ENCODE results near the gene BRME1.

BRME1 gene

DNA sequence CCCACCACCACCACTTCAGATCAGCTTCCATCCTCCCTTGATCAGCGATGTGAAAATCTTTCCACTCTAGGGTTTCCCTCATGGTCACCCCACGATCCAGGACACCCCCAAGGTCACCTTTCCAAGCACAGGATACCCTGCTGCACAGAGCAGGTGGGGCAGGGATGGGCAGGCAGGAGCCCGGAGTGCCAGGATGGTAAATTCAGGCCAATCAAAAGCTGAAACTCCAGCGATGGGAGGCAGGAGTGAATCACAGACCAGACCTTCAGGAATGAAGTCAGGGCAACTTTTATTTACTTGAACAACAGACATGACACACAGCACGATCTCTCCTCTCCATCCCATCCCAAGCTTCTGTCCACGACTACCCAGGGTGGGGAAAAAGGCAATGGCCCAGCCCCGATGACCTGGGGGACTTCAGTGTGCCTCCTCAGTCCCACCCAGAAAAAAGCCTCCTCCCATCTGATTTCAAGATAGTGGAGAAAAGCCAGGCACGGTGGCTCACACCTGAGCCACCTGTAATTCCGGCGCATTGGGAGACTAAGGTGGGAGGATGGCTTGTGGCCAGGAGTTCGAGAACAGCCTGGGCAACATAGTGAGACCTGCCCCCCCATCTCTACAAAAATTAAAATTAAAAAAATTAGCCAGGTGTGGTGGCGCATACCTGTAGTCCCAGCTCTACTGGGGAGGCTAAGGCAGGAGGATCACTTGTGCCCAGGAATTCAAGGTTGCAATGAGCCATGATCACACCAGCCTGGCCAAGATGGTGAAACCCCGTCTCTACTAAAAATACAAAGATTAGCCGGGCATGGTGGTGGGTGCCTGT, 71.5 kb downstream of the BRME1 start:
- no peaks in the 10 kb centered on the region for H3K27me3 Mint-ChIP-seq (ENCODE audit: low read depth)
- H3K9me3 Mint-ChIP-seq, result no peaks in the 10 kb centered on the region
- peaks cover 34% of the 10 kb centered on the region for H3K36me3 Mint-ChIP-seq (ENCODE audit: low read depth)
- no peak for DNase-seq (ENCODE audit: low spot score)
- peak overlapping the region; percentile 87 for H3K27ac Mint-ChIP-seq
- H3K4me3 Mint-ChIP-seq, result peak overlapping the region; percentile 83
- peaks cover 40% of the 10 kb centered on the region for H3K4me1 Mint-ChIP-seq (ENCODE audit: low read depth)

DNA sequence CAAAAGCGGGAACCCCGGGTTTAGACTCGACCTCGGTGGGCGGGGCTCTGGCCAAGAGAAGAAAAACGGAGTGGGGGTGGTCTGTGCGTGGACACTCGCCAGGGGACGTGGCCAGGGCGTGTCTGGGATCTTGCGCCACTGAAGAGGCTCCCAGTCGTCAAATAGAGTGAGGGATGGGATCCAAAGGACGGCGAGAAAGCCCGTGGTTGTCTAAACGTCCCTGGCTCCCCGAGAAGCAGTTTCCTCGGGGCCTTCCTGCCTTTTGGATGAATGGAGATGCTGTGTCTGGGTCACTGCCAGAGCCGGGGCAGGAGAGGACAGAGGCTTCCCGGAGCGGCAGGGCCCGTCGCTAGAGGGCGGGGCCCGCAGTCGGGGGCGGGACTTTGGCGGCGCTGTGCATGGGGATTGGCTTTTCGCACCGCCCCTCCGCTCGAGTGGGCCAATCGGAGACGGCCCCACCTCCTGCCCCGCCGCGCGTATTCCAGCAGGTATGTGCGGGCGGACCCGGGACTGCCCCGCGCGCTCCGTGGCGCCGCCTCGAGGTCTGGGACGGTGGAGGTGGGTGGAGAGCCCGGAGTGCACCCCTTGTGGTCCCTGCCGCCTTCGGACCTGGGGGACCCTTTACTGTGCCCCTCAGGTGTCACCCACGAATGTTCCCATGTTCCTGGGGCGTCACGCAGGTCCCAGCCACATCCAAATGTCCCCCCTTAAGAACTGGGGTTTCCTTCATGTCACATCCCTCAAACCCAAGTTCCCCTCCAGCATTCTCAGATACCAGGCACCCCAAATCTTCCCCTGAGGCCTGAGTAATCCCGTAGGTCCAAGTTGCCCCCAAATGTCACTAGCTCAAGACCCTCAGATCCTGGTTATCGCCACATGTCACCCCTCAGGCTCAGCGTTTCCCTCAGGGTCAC, 72.3 kb downstream of the BRME1 start:
- Mint-ChIP-seq H3K4me3 (peak overlapping the region; percentile 83), H3K27me3 (ENCODE audit: low read depth) (no peaks in the 10 kb centered on the region), H3K9me3 (no peaks in the 10 kb centered on the region), H3K36me3 (ENCODE audit: low read depth) (peaks cover 30% of the 10 kb centered on the region), H3K4me1 (ENCODE audit: low read depth) (peaks cover 33% of the 10 kb centered on the region), H3K27ac (peak overlapping the region; percentile 87)
- DNase-seq (ENCODE audit: low spot score), result peak; percentile 94

Data from T-helper 2 cell treated with Interferon-gamma antibody and Interleukin-4, amounts not matched to agents 5 μg/mL and 100 μg/mL, for 36 hours (primary cell).